OCI-LY3 (cell line): ENCODE results near the gene JAKMIP1.

Experiments used
- H2AFZ ChIP-seq: fragments of 200-600, 300-600 bp; shearing (Covaris generic); 2 replicates; pipeline ENCODE4 v1.6.0; 2014; ENCODE audit warnings: antibody characterized with exemption, low read depth, low read length
- H3K27ac ChIP-seq: fragments of 200-600, 300-600 bp; sonication (generic); 2 replicates; pipeline ENCODE4 v1.5.1; 2014; ENCODE audit warnings: mild to moderate bottlenecking, low read length, moderate library complexity, mixed read lengths
- H3K27me3 ChIP-seq: fragments of 200-600, 300-600 bp; sonication (generic); 2 replicates; pipeline ENCODE4 v1.6.1; 2014; ENCODE audit warnings: low read depth, low read length, mixed read lengths
- H3K36me3 ChIP-seq: fragments of 200-600, 300-600 bp; sonication (generic); replicated peaks from 2 replicates; pipeline ENCODE3; 2014; ENCODE audit warnings: low read depth, low read length, mixed read lengths
- H3K4me1 ChIP-seq: fragments of 300-600, 200-600 bp; sonication (generic); 2 replicates; pipeline ENCODE4 v1.6.1; 2014; ENCODE audit warnings: low read length, mixed read lengths
- H3K4me2 ChIP-seq: fragments of 200-600, 300-600 bp; sonication (generic); 2 replicates; pipeline ENCODE4 v1.6.1; 2014; ENCODE audit warnings: low read length, mixed read lengths
- H3K4me3 ChIP-seq: fragments of 300-600, 200-600 bp; sonication (generic); 2 replicates; pipeline ENCODE4 v1.5.1; 2014; ENCODE audit warnings: antibody characterized with exemption, mild to moderate bottlenecking, low read length, moderate library complexity
- H3K79me2 ChIP-seq: fragments of 300-600, 200-600 bp; shearing (Covaris generic); 2 replicates; pipeline ENCODE4 v1.6.1; 2014; ENCODE audit warnings: mild to moderate bottlenecking, low read length, mixed read lengths
- H3K9ac ChIP-seq: fragments of 300-600, 200-600 bp; shearing (Covaris generic); 2 replicates; pipeline ENCODE4 v1.6.0; 2014; ENCODE audit warnings: mild to moderate bottlenecking, low read length, moderate library complexity
- H3K9me3 ChIP-seq: fragments of 200-600, 300-600 bp; shearing (Covaris generic); 2 replicates; pipeline ENCODE4 v1.6.1; 2014; ENCODE audit warnings: low read length, mixed read lengths; ENCODE audit not compliant: insufficient read depth
- H4K20me1 ChIP-seq: fragments of 200-600, 300-600 bp; sonication (generic); 2 replicates; pipeline ENCODE4 v1.6.1; 2016; ENCODE audit warnings: low read length, mixed read lengths; ENCODE audit not compliant: insufficient read depth
- EZH2phosphoT487 ChIP-seq: fragments of 200-600 bp; shearing (Covaris generic); IDR thresholded peaks from 2 replicates; pipeline ENCODE4 v1.6.1; 2018; ENCODE audit warnings: antibody characterized with exemption, mixed run types, low read depth
- TF ChIP-seq, protein P1 (sequence below): fragments of 200-600, 300-600 bp; sonication (generic); IDR thresholded peaks from 2 replicates; pipeline ENCODE4 v1.5.1; 2014; ENCODE audit warnings: antibody characterized with exemption, low read length, low read depth

Gene JAKMIP1

DNA sequence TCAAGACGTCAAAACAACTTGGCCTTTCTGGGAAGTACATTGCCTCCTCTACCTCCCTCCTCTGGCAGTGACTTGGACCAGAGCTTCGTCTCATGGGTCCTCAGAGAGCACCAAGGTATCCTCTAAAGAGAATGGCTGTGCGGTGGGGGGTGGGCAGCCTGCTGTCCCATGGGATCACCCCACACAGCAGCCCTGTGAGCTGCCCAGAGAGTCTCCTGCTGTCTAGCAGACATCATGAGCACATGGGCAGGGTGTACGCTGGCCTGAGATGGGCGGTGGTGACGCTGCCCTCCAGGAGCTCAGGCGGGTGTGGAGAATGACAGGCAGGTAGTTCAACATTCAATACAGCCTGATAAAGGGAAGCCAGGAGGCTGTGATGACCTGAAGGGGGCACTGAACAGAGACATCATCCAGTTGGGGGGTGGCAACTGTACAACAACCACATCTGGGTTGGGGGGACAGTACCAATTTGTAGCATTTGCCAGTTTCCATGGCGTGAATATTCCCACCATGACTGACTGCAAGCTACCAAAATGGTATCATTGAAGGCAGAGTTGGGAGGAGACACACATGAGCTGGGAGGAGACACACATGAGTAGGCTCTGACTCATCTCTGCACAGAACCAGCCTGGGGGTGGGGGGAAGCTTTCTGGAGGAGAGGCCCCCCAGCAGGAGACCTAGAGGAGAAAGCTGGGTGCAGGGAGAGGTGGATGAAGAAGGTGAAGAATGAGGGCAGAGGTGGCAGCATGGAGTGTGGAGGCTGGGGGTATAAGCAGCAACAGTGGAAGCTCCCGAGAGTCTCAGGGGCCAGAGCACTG lies 218.0 kb downstream of the JAKMIP1 start:
- peaks cover 23% of the 10 kb centered on the region for H3K27me3 ChIP-seq
- no peaks in the 10 kb centered on the region for H4K20me1 ChIP-seq
- 0 out of 2 replicates have a peak, but pooled peaks cover 5% of the 10 kb centered on the region for H3K9me3 ChIP-seq
- H3K36me3 ChIP-seq = no peaks in the 10 kb centered on the region
- H2AFZ ChIP-seq = no peak overlapping the region
- TF ChIP-seq, protein P1, sequence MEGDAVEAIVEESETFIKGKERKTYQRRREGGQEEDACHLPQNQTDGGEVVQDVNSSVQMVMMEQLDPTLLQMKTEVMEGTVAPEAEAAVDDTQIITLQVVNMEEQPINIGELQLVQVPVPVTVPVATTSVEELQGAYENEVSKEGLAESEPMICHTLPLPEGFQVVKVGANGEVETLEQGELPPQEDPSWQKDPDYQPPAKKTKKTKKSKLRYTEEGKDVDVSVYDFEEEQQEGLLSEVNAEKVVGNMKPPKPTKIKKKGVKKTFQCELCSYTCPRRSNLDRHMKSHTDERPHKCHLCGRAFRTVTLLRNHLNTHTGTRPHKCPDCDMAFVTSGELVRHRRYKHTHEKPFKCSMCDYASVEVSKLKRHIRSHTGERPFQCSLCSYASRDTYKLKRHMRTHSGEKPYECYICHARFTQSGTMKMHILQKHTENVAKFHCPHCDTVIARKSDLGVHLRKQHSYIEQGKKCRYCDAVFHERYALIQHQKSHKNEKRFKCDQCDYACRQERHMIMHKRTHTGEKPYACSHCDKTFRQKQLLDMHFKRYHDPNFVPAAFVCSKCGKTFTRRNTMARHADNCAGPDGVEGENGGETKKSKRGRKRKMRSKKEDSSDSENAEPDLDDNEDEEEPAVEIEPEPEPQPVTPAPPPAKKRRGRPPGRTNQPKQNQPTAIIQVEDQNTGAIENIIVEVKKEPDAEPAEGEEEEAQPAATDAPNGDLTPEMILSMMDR = no peak
- no peak for TF ChIP-seq EZH2phosphoT487
- H3K4me1 ChIP-seq = no peaks in the 10 kb centered on the region
- no peak overlapping the region for H3K27ac ChIP-seq
- no peaks in the 10 kb centered on the region for H3K79me2 ChIP-seq
- no peak overlapping the region for H3K9ac ChIP-seq
- H3K4me2 ChIP-seq = no peak overlapping the region
- H3K4me3 ChIP-seq = no peak overlapping the region

DNA sequence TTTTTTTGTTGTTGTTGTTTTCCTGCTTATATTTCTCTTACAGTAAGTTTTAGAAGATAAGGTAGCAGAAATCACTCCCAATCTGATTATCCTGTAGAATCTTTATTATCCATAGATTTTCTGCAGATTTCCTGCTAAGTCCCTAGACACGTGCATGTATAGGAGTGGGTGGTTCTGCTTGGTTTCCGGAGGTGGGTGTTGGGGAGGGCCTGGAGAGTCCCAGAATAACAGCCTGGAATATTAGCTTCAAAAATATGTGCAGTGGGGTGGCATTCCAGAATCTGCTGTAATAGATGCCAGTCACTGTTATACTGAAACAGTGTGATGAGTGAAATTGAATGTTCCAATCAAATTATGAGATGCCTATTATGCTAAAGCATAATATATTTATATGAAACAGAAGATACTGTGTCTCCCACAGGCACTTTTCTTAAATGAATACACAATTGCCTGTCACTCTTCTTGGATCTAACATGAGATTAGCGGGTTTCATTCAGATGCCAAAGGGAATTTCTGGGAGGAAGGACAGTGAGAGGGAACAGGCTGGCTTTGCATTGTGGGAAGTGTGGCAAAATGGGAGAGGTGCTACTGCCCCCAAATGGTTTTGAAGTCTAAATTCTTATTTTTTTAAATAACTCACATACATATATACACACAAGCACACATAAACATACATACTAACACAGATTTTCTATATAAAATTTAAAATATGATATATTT lies 219.8 kb downstream of the JAKMIP1 start:
- no peak overlapping the region for H2AFZ ChIP-seq
- H3K9ac ChIP-seq = no peak overlapping the region
- H3K4me2 ChIP-seq = no peak overlapping the region

DNA sequence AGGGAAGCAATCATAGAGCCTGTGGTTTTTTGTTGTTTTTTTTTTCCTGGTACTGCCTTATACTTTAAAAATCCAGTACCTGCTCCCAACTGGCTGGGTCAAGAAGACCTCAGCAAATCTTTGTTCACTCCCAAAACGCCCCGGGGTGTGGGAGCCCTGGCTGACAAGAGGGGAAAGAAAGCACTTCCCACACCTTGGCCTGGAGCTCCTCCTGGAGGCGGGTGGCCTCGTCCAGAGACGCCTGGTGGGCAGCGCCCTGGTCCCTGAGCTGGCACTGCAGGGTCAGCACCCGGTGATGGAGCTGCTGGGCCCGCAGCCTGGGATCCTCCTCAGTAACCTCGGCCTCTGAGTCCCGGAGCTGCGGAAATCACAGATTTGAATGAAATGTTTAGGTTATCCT lies 220.4 kb downstream of the JAKMIP1 start:
- Histone ChIP-seq H3K4me2 (no peak overlapping the region), H4K20me1 (no peaks in the 10 kb centered on the region), H3K4me3 (no peak overlapping the region), H3K9me3 (0 out of 2 replicates have a peak, but pooled peaks cover 5% of the 10 kb centered on the region), H3K27me3 (peaks cover 23% of the 10 kb centered on the region), H3K36me3 (no peaks in the 10 kb centered on the region), H3K9ac (no peak overlapping the region), H3K79me2 (no peaks in the 10 kb centered on the region), H2AFZ (no peak overlapping the region), H3K4me1 (no peaks in the 10 kb centered on the region), H3K27ac (no peak overlapping the region)
- no peak for TF ChIP-seq EZH2phosphoT487
- TF ChIP-seq, protein P1 = no peak

More for the DNA sequence above, 219.8 kb downstream of the JAKMIP1 start:
- H3K9me3 ChIP-seq = 0 out of 2 replicates have a peak, but pooled peaks cover 5% of the 10 kb centered on the region
- no peaks in the 10 kb centered on the region for H3K79me2 ChIP-seq
- H4K20me1 ChIP-seq = no peaks in the 10 kb centered on the region
- H3K4me3 ChIP-seq = no peak overlapping the region
- TF ChIP-seq, protein P1 = no peak
- no peak for TF ChIP-seq EZH2phosphoT487
- no peak overlapping the region for H3K27ac ChIP-seq
- H3K27me3 ChIP-seq = peaks cover 23% of the 10 kb centered on the region
- H3K36me3 ChIP-seq = no peaks in the 10 kb centered on the region
- no peaks in the 10 kb centered on the region for H3K4me1 ChIP-seq

DNA sequence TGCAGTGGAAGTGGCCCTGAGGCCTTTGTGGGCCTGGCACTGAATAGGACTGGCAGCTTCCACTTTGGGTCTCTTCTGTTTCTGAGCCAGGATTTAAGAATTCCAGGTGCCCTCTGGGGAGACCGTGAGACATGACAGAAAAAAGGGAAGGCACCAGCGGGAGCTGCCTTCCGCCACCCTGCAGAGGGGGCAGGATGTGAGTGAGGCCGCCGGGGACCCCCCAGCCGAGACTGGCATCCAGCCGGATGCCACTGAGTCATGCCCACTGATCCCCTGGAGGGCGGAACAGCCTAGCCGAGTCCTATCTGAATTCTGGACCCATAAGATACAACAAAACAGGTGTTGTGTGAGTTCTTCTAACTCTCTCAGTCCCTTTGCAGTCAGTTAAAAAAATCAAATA lies 223.4 kb downstream of the JAKMIP1 start:
- no peaks in the 10 kb centered on the region for H3K79me2 ChIP-seq
- peaks cover 23% of the 10 kb centered on the region for H3K27me3 ChIP-seq
- TF ChIP-seq, protein P1 = no peak
- TF ChIP-seq EZH2phosphoT487 = no peak
- no peak overlapping the region for H3K4me2 ChIP-seq
- H3K27ac ChIP-seq = no peak overlapping the region
- H4K20me1 ChIP-seq = no peaks in the 10 kb centered on the region
- no peak overlapping the region for H3K9ac ChIP-seq
- no peaks in the 10 kb centered on the region for H3K4me1 ChIP-seq
- H2AFZ ChIP-seq = no peak overlapping the region
- no peak overlapping the region for H3K4me3 ChIP-seq
- no peaks in the 10 kb centered on the region for H3K36me3 ChIP-seq
- H3K9me3 ChIP-seq = no peaks in the 10 kb centered on the region
